SK-N-DZ (cell line): ENCODE results near the gene HCFC1.

Experiments used
- DNase-seq: peaks from one replicate; pipeline ENCODE4 v3.0.0-alpha.2; 2015; ENCODE audit warnings: low spot score

Gene HCFC1

GRCh38 chrX:153959649-153960048 lies 12.0 kb downstream of the HCFC1 start:
- no peak for DNase-seq

DNA sequence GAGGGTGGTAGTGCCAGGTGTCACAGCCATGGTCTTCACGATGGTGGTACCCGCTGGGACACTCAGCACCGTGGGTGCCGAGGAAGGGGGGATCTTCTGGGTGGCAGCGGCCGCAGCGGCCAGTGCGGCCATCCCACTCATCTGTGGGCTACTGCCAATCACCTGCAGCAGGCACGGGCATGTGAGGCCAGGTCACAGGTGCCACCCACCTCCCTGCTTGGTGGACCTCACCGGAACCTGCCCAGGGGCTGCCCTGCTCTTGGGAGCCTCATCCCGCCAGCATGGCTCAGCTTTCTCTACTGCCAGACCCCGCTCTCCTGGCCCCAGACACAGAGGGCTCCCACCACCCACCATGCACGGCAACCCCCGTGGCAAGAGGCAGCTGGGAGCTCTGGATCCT lies 13.0 kb downstream of the HCFC1 start:
- DNase-seq, result no peak

GRCh38 chrX:153957224-153957623 lies 14.4 kb downstream of the HCFC1 start:
- DNase-seq, result no peak

GRCh38 chrX:153956044-153956907 lies 15.3 kb downstream of the HCFC1 start:
- DNase-seq, result no peak

DNA sequence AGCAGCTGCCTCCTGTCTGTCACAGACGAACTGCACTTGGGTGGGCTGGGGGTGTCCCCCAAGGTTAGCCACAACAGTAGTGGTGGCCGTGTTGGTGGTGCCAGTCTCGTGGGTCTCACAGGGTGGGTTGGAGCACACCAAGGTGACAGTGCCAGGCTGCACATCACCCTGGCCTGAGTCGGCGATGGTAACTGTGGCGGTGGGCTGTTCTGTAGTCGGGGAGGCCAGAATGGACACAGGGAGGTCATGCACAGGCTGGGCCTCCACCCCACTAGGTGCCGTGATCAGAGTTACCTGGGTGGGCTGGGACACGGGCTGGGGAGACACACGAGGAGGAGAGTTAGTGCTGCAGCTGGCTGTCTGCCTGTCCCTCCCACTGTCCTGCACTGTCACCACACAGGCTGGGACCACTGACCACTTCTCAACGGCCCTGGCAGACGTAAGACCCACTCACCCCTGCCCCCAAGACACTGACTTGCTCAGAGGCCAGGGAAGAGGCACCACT lies 16.3 kb downstream of the HCFC1 start:
- DNase-seq, result no peak

- DNase-seq, result no peak
Observed at GRCh38 chrX:153954558-153955227, 16.9 kb downstream of the HCFC1 start.

- no peak for DNase-seq
Observed at GRCh38 chrX:153953892-153954557, 17.6 kb downstream of the HCFC1 start.

DNA sequence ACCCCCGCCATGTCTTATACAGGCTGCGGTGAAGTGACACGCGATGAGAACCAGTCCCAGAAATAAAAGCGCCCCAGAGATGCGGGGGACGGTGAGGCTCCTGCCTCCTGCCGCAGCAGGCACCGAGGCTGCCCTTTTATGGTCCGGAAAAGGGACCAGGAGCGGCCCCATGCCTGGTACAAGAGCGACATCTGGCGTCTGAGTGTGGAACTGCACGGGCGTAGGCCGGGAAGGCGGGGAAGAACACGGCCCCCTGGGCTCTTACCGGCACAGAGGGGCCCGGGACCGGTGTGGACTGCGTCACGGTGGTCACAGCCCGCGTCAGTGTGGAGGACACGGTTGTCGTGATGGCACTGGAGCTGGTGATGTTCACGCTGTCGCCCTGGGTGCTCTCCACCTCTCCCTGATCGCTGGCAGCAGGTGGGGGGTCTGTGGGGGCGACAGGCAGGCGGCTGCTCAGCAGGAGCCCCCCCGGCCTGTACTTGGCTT lies 18.2 kb downstream of the HCFC1 start:
- DNase-seq, result peak; percentile 72

- no peak for DNase-seq
Observed at GRCh38 chrX:153952373-153953026, 19.1 kb downstream of the HCFC1 start.

DNA sequence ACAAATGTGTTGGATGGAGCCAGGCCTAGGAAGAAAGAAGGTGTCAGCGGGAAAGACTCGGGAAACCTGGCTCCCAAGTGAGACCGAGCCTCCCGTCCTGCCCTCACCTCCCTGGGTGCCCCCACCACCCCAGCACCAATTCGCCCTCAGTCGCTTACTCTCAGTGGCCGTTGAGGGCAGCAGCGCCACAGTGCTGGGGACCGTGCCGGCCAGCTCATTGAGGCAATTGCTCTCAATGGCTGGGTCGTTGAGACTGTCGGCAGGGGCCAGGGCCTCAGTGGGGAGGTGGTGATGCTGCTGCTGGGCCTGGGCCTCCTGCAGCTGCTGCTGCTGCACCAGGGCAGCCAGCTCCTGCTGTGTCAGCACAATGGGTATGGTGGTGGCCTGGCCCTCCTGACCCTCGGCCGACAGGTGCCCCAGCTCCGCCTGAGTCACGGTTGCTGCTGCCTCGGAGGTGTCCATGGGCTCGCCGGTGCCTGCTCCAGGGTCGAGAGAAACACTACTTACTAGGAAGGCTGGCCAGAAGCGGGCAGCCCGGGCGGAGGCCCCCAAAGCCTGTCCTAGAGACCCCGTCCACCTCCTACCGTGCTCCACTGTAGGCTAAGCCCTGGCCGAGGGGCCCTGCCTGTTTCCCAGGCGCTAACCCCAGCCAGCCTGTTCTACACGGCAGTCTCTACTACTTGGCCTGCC lies 19.8 kb downstream of the HCFC1 start:
- DNase-seq, result no peak

DNA sequence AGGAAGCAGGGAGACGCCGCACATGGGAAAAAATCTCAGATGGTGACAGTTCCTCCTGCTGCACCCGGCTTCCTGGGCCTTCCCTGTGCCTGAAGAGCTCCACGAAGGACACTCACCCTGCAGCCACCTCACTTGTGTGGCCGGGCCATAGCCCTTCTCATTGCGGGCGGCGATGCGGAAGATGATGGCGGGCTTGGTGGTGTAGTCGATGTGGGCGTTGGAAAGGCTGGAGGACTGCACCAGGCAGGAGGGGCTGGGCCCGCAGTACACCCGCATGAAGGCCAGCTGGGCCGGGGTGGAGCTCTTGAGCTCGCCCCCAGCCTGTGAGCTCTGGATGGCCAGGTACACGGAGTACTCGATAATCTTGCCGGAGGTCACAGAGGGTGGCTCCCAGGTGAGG lies 21.5 kb downstream of the HCFC1 start:
- DNase-seq, result no peak

DNA sequence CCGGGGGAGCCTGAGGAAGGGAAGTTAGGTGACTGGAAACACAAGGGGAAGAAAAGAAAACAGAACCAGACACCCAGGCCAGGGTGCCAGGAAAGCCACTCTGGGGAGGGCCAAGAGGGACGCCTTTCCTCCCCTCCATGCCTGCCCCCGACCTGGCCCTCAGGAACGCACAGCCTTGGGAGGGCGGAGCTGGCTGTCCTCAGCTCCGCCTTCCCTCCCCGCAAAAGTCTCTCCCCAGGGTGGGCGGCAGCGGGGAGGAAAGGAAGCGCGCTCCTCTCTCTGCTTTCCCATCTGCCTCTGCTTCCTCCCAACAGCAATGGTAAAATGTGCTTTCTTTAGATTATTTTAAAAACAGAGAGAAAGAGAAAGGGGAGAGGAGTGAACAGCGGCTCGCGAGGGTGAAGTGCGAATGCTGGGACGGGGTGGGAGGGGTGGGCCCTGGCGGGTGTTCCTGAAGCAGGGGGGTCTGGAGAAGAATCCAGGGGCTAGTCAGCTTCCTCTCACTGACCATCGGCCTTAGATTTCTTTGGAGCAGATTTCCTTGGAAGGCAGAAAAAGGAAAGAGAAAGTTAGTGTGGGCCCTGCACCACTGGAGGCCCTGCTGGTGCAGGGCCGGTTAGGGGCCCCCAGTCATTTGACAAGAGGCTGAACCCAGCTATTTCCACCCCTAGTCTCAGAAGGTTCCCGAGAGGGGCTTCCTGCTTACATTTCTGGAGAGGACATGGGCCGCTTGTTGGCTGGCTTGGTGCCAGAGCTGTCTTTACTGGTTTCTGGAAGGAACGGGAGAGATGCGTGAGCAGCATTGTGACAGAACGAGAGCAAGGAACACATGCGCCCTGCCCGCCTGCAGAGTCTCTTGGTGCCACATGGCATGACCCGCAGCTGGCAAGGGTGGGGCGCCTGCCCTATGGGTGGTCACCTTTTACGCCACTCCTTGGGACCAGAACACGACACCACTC lies 22.5 kb downstream of the HCFC1 start:
- DNase-seq, result no peak

- no peak for DNase-seq
Observed at GRCh38 chrX:153948002-153948466, 23.6 kb downstream of the HCFC1 start.

DNA sequence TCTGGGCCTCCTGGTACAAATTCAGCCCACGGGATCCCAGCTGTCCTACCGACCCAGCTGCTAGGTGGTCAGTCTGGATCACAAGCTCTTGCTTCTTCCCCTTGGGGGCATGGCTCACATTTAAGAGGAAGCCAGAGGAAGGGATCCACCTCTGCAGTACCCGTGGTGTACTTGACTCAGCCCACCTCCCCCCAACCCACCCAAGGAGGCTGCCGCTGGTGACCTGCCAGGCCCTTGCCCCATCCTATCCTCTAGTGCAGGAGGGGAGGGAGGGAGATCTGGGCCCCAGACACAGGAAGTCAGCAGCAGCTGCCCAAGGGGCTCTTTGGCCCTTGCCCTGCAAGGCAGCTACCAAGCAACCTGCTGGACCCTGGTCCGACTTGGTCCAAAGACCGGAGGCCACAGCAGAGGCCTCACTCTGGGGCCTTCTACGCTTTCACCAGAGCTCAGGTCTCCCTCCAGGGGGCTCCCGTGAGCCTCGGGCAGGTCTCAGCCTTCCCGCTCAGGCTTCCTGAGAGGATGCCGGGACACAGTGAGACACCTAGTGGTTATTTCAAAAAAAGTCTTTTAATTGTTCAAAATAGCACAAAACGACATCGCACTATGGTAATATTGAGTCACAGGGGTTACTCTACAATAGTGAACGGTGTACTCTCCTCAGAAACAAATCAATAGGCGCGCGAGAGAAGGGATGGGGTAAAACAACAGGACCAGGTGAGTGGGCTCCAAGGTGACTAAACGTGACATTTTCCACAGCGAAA lies 24.4 kb downstream of the HCFC1 start:
- peak; percentile 83 for DNase-seq

- DNase-seq, result no peak
Observed at GRCh38 chrX:153945956-153946943, 25.4 kb downstream of the HCFC1 start.

- no peak for DNase-seq
Observed at GRCh38 chrX:153944800-153945150, 26.8 kb downstream of the HCFC1 start.

DNA sequence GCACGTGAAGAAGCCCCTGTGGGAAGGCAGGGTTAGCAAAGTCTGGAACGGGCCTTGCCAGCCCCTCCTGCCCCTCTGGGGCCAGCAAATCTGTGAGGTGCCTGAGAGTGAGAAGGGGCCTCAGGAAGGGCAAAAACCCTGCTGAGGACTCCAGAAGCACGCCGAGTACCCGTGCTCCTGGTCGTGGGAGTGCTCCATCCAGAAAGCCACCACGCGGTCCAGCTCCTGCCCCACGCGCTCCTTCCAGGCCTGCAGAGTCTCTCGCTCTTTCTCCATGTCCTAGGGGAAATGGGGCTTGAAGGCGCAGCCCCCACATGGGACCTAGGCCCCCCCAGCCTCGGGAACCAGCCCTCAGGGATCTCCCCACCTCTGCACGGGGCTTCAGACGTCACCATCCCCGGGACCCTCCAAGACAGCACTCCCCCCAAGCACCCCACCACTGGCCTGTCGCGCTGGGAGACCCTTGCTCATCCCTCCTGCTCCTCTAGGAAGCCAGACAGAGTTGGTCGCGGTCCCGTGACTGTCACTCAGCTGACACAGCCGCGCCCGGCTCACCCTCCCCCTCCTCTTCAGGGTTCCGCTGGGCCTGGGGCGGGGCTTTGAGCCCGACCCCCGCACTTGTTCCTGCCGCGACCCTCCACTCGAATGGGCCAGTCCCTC lies 27.3 kb downstream of the HCFC1 start, which contains the start of gene RENBP:
Gene RENBP (minus strand): TSS at position 504 of the 660 bp plus-strand sequence. CDS start 33 bp downstream, at position 471.
- peak; percentile 57 for DNase-seq
